ENCODE measurements around the gene HLF. TPM values are rescaled to one million over a fixed set of nuclear protein-coding genes. Genes with fewer than 3 reads are reported as not detected.

HLF gene
- polyA plus RNA-seq, 3 donors: not detected

- TF ChIP-seq CTCF (IDR thresholded peaks at IDR 0.05): no peak
- Histone ChIP-seq H2AFZ (ENCODE audit: insufficient read depth, low read depth, low read length, poor library complexity, severe bottlenecking) (no peak overlapping the region), H3K27me3 (ENCODE audit: control insufficient read depth in 2 of 2, insufficient read depth in 2 of 2, low read length in 2 of 2) (no peaks in the 10 kb centered on the region), H3K79me2 (ENCODE audit: insufficient read depth, low read length) (no peaks in the 10 kb centered on the region), H3K27ac (ENCODE audit: low read depth in 1 of 2, low read length in 2 of 2) (no peak overlapping the region), H3K9me3 (replicated peaks in 1 of 2; ENCODE audit: control insufficient read depth in 1 of 2, insufficient read depth in 1 of 2, low read length in 2 of 2) (no peaks in the 10 kb centered on the region), H3K4me1 (ENCODE audit: control insufficient read depth in 1 of 2, insufficient read depth in 2 of 2, low read length in 2 of 2) (no peaks in the 10 kb centered on the region), H3K9ac (ENCODE audit: insufficient read depth, low read length, poor library complexity, severe bottlenecking) (no peak overlapping the region), H3K36me3 (replicated peaks in 1 of 2; ENCODE audit: control insufficient read depth in 1 of 2, insufficient read depth in 2 of 2, low read length in 2 of 2) (no peaks in the 10 kb centered on the region), H4K20me1 (ENCODE audit: insufficient read depth, low read length) (no peaks in the 10 kb centered on the region), H3K4me3 (replicated peaks in 1 of 3; ENCODE audit: low read depth in 2 of 3, low read length in 3 of 3) (no peak overlapping the region), H3K4me2 (replicated peaks; ENCODE audit: extremely low read depth, low read length, poor library complexity, severe bottlenecking) (no peak overlapping the region)
- H3K4me1 Mint-ChIP-seq: no peaks in the 10 kb centered on the region
- no peak overlapping the region for H3K4me3 Mint-ChIP-seq
- peaks cover 0 to 4% (median 3%) of the 10 kb centered on the region in 3 donors for H3K27me3 Mint-ChIP-seq (ENCODE audit: low read depth in 3 of 3)
- H3K27ac Mint-ChIP-seq: no peak overlapping the region
- 75% methylated on average over 1 of the region's 1 CpG for WGBS (ENCODE audit: insufficient coverage)
- no peak for DNase-seq
- intact Hi-C loops (cut with micrococcal nuclease): no loop called here
- no peaks in the 10 kb centered on the region for H3K36me3 Mint-ChIP-seq
- H3K9me3 Mint-ChIP-seq: peaks cover 0 to 8% (median 6%) of the 10 kb centered on the region in 7 donors
These were observed 34.0 kb upstream of the HLF start for GRCh38 chr17:55230716-55231115.

- intact Hi-C loops (cut with micrococcal nuclease): no loop called here
- Histone ChIP-seq H3K36me3 (replicated peaks in 1 of 2; ENCODE audit: control insufficient read depth in 1 of 2, insufficient read depth in 2 of 2, low read length in 2 of 2) (no peaks in the 10 kb centered on the region), H3K27me3 (ENCODE audit: control insufficient read depth in 2 of 2, insufficient read depth in 2 of 2, low read length in 2 of 2) (peaks cover 6 to 7% of the 10 kb centered on the region in 2 donors), H3K9ac (ENCODE audit: insufficient read depth, low read length, poor library complexity, severe bottlenecking) (no peak overlapping the region), H3K27ac (ENCODE audit: low read depth in 1 of 2, low read length in 2 of 2) (no peak overlapping the region), H3K4me2 (replicated peaks; ENCODE audit: extremely low read depth, low read length, poor library complexity, severe bottlenecking) (no peak overlapping the region), H3K4me1 (ENCODE audit: control insufficient read depth in 1 of 2, insufficient read depth in 2 of 2, low read length in 2 of 2) (peaks cover 15 to 18% of the 10 kb centered on the region in 2 donors), H3K79me2 (ENCODE audit: insufficient read depth, low read length) (no peaks in the 10 kb centered on the region), H4K20me1 (ENCODE audit: insufficient read depth, low read length) (no peaks in the 10 kb centered on the region), H3K9me3 (replicated peaks in 1 of 2; ENCODE audit: control insufficient read depth in 1 of 2, insufficient read depth in 1 of 2, low read length in 2 of 2) (no peaks in the 10 kb centered on the region), H2AFZ (ENCODE audit: insufficient read depth, low read depth, low read length, poor library complexity, severe bottlenecking) (no peak overlapping the region), H3K4me3 (replicated peaks in 1 of 3; ENCODE audit: low read depth in 2 of 3, low read length in 3 of 3) (no peak overlapping the region)
- Mint-ChIP-seq H3K4me1 (peaks cover 16% of the 10 kb centered on the region), H3K4me3 (no peak overlapping the region), H3K9me3 (peaks cover 0 to 13% (median 3%) of the 10 kb centered on the region in 7 donors), H3K36me3 (no peaks in the 10 kb centered on the region), H3K27ac (no peak overlapping the region), H3K27me3 (ENCODE audit: low read depth in 3 of 3) (peaks cover 6 to 20% (median 15%) of the 10 kb centered on the region in 3 donors)
- no CpG with 5 or more reads among the region's 3 CpGs for WGBS (ENCODE audit: insufficient coverage)
- TF ChIP-seq CTCF (IDR thresholded peaks at IDR 0.05): no peak
- no peak for DNase-seq
These were observed 30.9 kb upstream of the HLF start for GRCh38 chr17:55233840-55234239.

Measured in CD14-positive monocyte (primary cell).